MG63 (cell line): ENCODE data around the gene SNTB2. TPM values are rescaled to one million over a fixed set of nuclear protein-coding genes. Genes with fewer than 3 reads are reported as not detected.
A peak's percentile ranks its signal among the peaks of the same experiment; 100 is the strongest.

Experiments used
- DNase-seq: peaks from one replicate; pipeline ENCODE4 v3.0.0-alpha.2; 2020
- H3K27me3 ChIP-seq: fragments of 250-450 bp; sonication (Bioruptor Pico); 2 replicates; pipeline ENCODE4 v1.5.1; 2020; ENCODE audit warnings: mild to moderate bottlenecking, moderate library complexity
- H3K36me3 ChIP-seq: fragments of 250-450 bp; sonication (Bioruptor Pico); 2 replicates; pipeline ENCODE4 v1.5.1; 2020; ENCODE audit warnings: mild to moderate bottlenecking, moderate library complexity
- H3K4me3 ChIP-seq: fragments of 250-450 bp; sonication (Bioruptor Pico); 2 replicates; pipeline ENCODE4 v1.5.1; 2020; ENCODE audit warnings: mild to moderate bottlenecking, moderate library complexity
- H3K9me3 ChIP-seq: fragments of 250-450 bp; sonication (Bioruptor Pico); 2 replicates; pipeline ENCODE4 v1.5.1; 2020; ENCODE audit warnings: mild to moderate bottlenecking, moderate library complexity
- total RNA-seq: library from RNA; depleted of rRNA; stranded (reverse); fragments of >200 nt; shearing (Covaris generic); gene quantifications from 2 replicates; pipeline ENCODE4 v1.2.3, GENCODE V29; 2014; ENCODE audit warnings: low replicate concordance

SNTB2 gene
- total RNA-seq, 1 experiment from 2014 or later, result 13.1 TPM

DNA sequence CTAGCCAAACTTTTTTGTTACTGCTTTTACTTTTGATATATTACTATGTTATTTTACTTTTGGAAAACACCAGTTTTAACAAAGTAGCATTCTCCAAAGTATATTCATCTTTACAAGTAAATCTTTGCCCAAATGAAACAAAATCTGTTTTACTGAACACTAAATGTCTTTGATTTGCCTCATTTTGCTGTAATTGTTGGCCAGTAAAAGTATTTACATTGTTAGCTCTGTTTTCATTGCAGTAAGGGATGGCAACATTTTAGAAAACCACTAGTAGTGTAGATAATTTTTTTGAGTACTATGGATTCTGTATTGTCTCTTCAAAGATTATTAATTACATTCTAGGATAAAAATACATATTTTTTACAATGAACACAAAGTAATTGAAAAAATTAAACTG lies 10.6 kb downstream of the SNTB2 start:
- Histone ChIP-seq H3K36me3 (no peaks in the 10 kb centered on the region), H3K9me3 (no peaks in the 10 kb centered on the region), H3K27me3 (no peaks in the 10 kb centered on the region), H3K4me3 (no peak overlapping the region)
- no peak for DNase-seq

DNA sequence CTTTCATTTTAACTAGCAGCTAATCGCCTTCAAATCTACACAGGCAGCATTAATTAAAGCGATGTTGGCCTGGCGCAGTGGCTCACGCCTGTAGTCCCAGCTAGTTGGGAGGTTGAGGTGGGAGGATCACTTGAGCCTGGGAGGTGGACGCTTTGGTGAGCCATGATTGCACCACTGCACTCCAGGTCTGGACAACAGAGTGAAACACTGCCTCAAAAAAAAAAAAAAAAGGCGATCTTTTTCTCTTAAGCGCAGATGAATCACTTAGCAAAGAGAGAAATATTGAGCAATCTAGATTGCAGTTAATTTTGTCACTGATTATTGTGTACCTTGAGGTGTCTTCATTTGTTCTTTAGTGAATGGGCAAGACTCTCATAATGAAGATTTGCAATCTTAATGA lies 12.4 kb downstream of the SNTB2 start:
- Histone ChIP-seq H3K9me3 (no peaks in the 10 kb centered on the region), H3K36me3 (no peaks in the 10 kb centered on the region), H3K27me3 (no peaks in the 10 kb centered on the region), H3K4me3 (no peak overlapping the region)
- DNase-seq, result peak; percentile 16

DNA sequence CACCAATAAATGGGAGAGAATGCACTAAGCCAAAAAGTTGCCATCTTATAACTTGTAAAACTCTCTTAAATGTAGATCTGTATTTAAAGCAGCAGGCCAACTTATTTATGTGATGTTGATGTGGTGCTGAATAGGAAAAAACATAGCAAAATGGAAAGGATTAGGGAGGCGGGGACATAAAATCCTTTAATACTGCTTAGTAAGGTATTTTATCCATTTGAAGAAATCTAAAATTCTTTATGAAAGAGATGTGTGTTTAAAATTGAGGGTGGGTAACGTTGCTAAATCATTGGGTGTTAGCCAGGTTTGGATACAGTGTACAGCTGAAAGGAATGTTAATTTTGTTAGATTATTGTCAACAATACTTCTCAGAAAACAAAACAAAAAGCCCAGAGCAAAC lies 14.3 kb downstream of the SNTB2 start:
- Histone ChIP-seq H3K9me3 (no peaks in the 10 kb centered on the region), H3K4me3 (no peak overlapping the region), H3K36me3 (no peaks in the 10 kb centered on the region), H3K27me3 (no peaks in the 10 kb centered on the region)
- DNase-seq, result no peak

DNA sequence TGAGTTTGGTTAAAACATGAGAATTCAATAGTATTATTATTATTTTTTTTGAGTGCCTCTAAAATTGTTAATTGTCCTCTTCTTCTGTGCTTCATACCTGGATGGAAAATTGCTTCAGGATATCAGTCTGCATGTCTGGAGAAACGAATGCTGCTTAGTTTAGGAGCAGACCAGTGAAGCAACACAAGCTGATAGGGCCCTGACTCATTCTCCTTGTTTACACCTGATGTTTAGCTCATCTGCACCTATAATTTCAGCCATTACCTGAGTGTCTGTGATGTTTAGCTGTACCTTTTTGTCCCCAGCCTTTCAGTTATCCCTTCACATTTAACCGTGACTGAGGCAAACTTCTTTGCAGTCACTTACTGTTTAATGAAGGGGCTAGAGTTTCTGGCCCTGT lies 14.8 kb downstream of the SNTB2 start:
- no peak for DNase-seq
- Histone ChIP-seq H3K4me3 (no peak overlapping the region), H3K36me3 (no peaks in the 10 kb centered on the region), H3K9me3 (no peaks in the 10 kb centered on the region), H3K27me3 (no peaks in the 10 kb centered on the region)

DNA sequence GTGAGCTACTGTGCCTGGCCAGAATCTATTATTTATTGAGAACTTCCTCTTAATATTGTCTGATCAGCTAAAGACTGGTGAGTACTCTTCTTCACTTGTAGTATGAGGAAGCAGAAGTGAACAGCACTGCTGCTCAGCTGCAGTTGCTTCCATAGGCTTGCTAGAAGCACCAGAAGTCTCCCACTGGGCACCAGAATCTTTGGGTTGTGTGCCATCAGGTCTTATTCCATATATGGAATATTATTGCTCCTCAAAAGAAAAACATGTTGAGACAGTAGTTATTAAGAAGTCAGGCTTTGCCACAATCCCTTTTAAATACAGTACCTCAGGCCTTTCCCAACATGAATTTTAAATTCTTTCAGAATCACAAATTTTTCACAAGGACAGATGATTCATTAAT lies 17.2 kb downstream of the SNTB2 start:
- Histone ChIP-seq H3K36me3 (no peaks in the 10 kb centered on the region), H3K9me3 (no peaks in the 10 kb centered on the region), H3K4me3 (no peak overlapping the region), H3K27me3 (no peaks in the 10 kb centered on the region)
- DNase-seq, result no peak

DNA sequence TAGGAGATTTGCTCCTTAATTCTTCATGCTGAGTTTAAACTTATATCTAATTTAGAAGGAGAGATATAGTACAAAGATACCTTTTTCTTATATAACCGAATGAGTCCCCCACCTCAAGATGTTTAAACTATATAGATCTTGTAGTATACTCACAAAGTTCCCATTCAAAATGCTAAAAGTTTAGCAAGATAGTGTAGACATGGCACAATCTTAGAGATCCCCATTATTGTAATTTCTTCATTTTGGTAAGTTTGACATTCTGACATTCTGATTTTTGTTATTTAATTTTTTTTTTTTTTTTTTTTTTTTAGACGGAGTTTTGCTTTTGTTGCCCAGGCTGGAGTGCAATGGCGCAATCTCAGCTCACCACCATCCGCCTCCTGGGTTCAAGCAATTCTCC lies 22.8 kb downstream of the SNTB2 start:
- DNase-seq, result no peak
- H3K27me3 ChIP-seq, result no peaks in the 10 kb centered on the region

DNA sequence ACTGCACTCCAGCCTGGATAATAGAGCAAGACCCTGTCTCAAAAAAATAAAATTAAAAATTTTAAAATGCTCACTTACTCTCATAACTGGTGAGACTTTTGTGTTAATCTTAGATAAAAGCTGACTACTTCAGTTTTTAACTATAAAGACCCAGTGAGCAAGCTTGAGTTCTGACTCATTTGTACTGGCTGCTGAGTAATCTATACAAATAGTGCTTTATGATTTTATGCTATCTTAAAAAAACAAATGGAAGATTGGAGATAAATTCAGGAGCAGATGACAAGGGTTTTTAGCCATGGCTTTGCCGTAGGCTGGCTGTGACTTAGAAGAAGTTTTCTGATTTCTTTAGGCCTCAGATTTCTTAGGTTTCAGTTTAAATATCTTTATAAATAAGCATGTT lies 30.5 kb downstream of the SNTB2 start:
- no peak for DNase-seq
- Histone ChIP-seq H3K9me3 (no peaks in the 10 kb centered on the region), H3K4me3 (no peak overlapping the region), H3K27me3 (no peaks in the 10 kb centered on the region), H3K36me3 (no peaks in the 10 kb centered on the region)

More for the DNA sequence above, 22.8 kb downstream of the SNTB2 start:
- H3K4me3 ChIP-seq, result no peak overlapping the region
- no peaks in the 10 kb centered on the region for H3K36me3 ChIP-seq
- no peaks in the 10 kb centered on the region for H3K9me3 ChIP-seq

DNA sequence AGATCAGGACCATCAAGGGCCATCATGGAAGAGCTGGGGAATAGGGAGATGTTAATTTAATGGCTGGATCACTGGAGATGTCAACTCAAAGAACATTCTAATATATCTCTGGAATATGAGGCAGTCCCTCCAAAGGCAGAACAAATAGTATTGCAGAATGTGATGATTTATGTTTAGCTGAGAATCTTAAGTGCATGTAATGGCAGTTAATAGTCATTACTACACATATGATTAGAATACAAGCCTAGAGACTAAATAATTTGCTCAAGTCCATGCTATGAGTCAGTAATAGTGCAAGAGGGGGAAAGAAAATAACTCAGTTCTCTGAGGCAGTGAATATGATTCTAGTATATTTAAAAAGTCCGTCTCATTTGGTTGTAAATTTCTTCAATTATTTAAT lies 32.3 kb downstream of the SNTB2 start:
- Histone ChIP-seq H3K9me3 (no peaks in the 10 kb centered on the region), H3K4me3 (no peak overlapping the region), H3K36me3 (no peaks in the 10 kb centered on the region), H3K27me3 (no peaks in the 10 kb centered on the region)
- no peak for DNase-seq

DNA sequence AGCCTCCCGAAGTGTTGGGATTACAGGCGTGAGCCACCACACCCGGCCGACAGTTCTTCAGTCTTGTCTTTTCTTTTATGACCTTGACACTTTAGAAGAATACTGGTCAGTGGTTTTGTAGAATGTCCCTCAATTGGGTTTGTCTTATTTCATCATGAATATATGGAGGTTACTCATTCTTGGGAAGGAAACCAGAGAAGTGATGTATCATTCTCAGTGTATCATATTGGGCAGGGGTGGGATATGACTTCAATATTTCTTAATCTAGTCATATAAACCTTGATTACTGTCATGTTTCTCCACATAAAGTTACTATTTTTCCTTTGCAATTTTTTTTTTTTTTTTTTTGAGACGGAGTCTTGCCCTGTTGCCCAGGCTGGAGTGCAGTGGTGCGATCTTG lies 36.9 kb downstream of the SNTB2 start:
- no peaks in the 10 kb centered on the region for H3K27me3 ChIP-seq
- no peak for DNase-seq
- H3K4me3 ChIP-seq, result no peak overlapping the region
- H3K36me3 ChIP-seq, result no peaks in the 10 kb centered on the region
- H3K9me3 ChIP-seq, result no peaks in the 10 kb centered on the region

DNA sequence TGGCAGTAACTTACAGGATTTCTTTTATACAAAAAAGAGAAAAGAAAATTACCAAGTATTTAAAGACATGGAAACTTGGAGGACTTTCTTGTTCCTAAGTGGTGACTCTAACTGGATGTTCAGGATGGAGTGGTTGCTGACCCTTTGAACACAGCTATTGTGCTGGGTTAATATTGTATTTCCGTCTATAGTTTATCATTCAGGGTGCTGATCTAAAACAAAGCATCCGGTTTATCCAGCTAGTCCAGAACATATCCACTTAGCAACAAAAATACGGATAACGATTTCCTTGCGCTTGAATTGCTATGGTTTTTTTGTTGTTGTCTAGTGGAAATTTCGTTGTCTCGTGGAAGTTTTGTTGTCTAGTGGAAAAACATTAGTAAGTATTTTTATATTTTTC lies 38.2 kb downstream of the SNTB2 start:
- DNase-seq, result no peak
- no peak overlapping the region for H3K4me3 ChIP-seq
- H3K36me3 ChIP-seq, result no peaks in the 10 kb centered on the region
- no peaks in the 10 kb centered on the region for H3K9me3 ChIP-seq
- no peaks in the 10 kb centered on the region for H3K27me3 ChIP-seq

DNA sequence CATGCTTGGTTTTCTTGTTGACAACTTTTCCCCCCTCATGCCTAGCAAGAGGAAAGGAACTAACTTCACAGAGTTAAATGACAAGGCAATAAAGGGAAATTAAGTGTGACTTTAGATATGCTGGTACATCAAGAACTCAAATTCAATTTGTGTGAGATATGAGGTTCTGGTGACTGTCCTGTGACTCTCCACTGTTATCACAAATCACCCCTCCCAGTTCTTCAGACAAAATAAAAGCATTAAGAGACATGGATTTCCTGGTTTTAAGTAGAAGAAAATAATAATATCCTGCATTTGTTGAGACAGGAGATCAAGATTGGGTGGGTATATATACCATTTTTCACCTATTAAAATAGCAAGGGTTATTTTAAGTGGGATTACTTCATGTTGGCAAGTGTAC lies 46.2 kb downstream of the SNTB2 start:
- Histone ChIP-seq H3K36me3 (no peaks in the 10 kb centered on the region), H3K9me3 (no peaks in the 10 kb centered on the region), H3K27me3 (no peaks in the 10 kb centered on the region), H3K4me3 (no peak overlapping the region)
- no peak for DNase-seq

DNA sequence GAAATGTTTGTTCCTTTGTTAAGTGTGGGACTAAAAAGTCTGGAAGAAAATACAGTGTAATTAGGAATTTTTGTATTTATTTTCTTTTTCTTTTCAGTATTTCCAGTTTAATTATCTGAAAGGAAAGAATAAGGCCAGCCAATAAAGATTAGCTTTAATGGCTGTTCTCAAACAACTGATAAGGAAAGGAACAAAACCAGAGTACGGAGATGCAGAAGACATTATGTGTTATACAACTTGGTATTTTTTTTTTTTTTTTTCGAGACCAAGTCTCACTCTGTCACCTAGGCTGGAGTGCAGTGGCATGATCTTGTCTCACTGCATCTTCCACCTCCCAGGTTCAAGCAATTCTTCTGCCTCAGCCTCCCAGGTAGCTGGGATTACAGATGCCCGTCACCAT lies 47.5 kb downstream of the SNTB2 start:
- Histone ChIP-seq H3K36me3 (no peaks in the 10 kb centered on the region), H3K27me3 (no peaks in the 10 kb centered on the region), H3K4me3 (no peak overlapping the region), H3K9me3 (no peaks in the 10 kb centered on the region)
- DNase-seq, result no peak

DNA sequence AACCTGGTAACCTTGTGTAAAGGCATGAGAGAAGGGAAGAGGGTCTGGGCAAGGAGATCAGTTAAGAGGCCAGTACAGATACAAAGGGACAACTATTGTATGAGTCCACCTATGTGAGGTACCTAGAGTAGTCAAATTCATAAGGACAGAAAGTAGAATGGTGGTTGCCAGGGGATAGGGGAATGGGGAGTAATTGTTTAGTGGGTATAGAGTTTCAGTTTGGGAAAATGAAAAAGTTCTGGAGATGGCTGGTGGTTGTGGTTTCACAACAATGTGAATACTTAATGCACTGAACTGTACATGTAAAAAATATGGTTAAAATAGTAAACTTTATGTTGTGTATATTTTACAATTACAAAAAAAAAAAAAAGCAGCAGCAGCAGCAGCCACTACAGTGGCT lies 49.4 kb downstream of the SNTB2 start:
- H3K36me3 ChIP-seq, result 0 out of 2 replicates have a peak, but pooled peaks cover 2% of the 10 kb centered on the region
- no peaks in the 10 kb centered on the region for H3K27me3 ChIP-seq
- no peak for DNase-seq

DNA sequence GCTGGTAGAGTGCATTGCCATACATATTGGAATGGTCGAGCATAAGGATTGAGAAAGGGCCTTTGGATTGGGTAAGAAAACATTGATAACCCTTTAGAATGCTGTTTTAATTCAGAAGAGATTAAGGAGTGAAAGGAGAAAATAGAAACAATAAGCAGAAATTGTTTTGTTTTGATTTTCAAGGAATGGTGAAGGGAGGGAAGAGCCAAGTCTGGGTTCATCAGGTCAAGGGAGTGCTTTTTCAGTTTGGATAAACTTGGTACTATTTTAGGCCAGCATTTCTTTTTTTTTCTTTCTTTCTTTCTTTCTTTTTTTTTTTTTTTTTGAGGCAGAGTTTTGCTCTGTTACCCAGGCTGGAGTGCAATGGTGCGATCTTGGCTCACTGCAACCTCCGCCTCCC lies 50.3 kb downstream of the SNTB2 start:
- Histone ChIP-seq H3K36me3 (0 out of 2 replicates have a peak, but pooled peaks cover 2% of the 10 kb centered on the region), H3K9me3 (no peaks in the 10 kb centered on the region), H3K4me3 (no peak overlapping the region), H3K27me3 (no peaks in the 10 kb centered on the region)
- DNase-seq, result no peak

More for the DNA sequence above, 49.4 kb downstream of the SNTB2 start:
- no peaks in the 10 kb centered on the region for H3K9me3 ChIP-seq
- no peak overlapping the region for H3K4me3 ChIP-seq

DNA sequence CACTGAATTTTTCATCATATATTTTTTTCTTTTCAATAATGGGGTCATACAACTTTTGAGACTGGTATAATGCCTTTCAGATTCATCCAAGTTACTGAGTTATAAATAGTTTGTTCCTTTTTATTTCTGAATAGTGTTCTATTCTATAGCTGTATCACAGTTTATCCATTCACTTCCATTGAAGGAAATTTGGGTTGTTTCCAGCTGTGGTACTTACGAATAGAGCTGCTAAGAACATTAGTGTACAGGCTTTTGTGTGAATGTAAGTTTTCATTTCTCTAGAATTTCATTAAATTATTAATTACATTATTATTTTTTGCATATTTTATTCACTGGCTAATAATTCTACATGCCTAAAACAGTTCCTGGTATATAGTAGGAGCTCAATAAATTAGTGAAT lies 52.9 kb downstream of the SNTB2 start:
- Histone ChIP-seq H3K27me3 (no peaks in the 10 kb centered on the region), H3K4me3 (no peak overlapping the region), H3K9me3 (no peaks in the 10 kb centered on the region), H3K36me3 (0 out of 2 replicates have a peak, but pooled peaks cover 2% of the 10 kb centered on the region)
- no peak for DNase-seq

DNA sequence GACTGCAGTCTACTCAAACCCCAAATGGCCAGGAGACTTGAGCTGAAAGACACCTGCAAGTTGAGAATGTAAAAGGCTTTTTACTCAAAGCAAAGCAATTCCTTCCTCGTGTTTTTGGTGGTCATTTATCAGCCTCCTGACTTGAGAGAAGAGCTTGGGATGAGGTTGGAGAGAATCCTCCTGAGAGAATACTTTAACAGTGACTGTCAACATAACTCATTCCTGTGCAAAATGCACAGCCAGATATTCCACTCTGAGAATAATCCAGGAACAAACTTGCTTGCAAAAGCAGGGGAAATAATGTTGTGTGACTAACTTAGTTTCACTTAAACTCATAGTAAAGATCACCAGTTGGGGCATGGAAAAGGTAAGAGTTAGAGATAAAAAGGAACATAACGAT lies 53.4 kb downstream of the SNTB2 start:
- Histone ChIP-seq H3K9me3 (no peaks in the 10 kb centered on the region), H3K4me3 (no peak overlapping the region), H3K27me3 (no peaks in the 10 kb centered on the region), H3K36me3 (0 out of 2 replicates have a peak, but pooled peaks cover 2% of the 10 kb centered on the region)
- DNase-seq, result no peak

DNA sequence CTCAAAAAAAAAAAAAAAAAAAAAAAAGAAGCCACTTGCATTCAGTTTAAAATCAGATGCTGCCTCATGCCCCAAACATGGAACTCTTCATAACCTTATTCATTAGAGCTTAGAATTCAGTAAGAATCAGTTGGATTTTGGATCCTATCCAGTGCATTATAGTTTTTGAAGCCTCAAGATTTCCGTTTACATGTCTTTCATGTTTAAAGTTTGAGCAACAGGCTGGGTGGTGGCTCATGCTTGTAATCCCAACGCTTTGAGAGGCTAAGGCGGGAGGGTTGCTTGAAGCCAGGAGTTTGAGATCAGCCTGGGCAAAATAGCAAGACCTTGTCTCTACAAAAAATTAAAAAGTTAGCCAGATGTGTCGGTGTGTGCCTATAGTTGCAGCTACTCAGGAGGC lies 55.0 kb downstream of the SNTB2 start:
- Histone ChIP-seq H3K9me3 (no peaks in the 10 kb centered on the region), H3K27me3 (no peaks in the 10 kb centered on the region), H3K36me3 (peaks cover 7% of the 10 kb centered on the region), H3K4me3 (no peak overlapping the region)
- peak; percentile 6 for DNase-seq

DNA sequence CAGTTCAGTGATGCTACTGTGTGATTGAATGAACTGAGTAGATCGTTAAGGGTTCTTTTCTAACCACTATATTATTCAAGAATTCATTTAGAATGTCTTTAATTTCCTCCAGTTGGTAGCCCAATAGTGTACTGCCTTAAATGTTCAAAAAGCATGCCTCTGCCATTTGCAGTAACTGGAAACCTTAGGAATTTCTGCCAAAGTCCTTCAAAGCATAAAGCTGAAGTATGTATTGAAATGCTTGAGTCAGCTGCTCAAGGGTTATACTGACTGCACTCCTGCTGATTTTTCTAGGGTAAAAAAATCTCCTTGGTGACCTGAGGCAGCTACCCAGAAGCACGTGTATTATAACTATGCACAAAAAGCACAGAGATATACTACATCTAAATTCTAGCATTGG lies 56.5 kb downstream of the SNTB2 start:
- Histone ChIP-seq H3K9me3 (no peaks in the 10 kb centered on the region), H3K36me3 (peaks cover 7% of the 10 kb centered on the region), H3K27me3 (no peaks in the 10 kb centered on the region), H3K4me3 (no peak overlapping the region)
- no peak for DNase-seq

DNA sequence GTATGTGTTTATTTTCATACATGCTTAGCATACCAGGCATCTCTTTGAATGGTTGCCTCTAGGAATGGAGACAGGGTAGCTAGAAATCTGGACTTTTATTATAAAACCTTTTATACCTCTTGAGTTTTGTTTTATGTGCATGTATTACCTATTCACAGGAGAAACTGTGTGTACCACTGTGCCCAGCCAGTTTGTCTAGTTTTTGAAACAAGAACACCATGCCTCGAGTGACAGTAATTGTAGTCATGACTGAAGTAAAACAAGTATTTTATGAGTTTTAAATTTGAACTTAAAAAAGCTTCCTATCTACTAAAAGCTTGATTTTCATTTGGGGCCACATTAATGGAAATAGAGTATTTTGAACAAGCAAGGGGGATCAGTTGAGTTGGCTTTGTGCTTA lies 57.4 kb downstream of the SNTB2 start:
- H3K9me3 ChIP-seq, result no peaks in the 10 kb centered on the region
- H3K36me3 ChIP-seq, result peaks cover 7% of the 10 kb centered on the region
- no peak for DNase-seq
- H3K27me3 ChIP-seq, result no peaks in the 10 kb centered on the region
- H3K4me3 ChIP-seq, result no peak overlapping the region
